NOMO-1 treated with dmso at 0.1 percent for 144 hours (cell line): ENCODE data around the gene USP17L11.
"Not testable (repeated sequence)": the region's sequence is repeated elsewhere in the genome, so short reads cannot be mapped to it uniquely, and the experiment has no call there.

ENCODE experiments used
- DNase-seq: peaks from one replicate; lab custom pipeline; 2025; ENCODE audit not compliant: unreplicated experiment; lab: John Stamatoyannopoulos, UW

Gene USP17L11, protein sequence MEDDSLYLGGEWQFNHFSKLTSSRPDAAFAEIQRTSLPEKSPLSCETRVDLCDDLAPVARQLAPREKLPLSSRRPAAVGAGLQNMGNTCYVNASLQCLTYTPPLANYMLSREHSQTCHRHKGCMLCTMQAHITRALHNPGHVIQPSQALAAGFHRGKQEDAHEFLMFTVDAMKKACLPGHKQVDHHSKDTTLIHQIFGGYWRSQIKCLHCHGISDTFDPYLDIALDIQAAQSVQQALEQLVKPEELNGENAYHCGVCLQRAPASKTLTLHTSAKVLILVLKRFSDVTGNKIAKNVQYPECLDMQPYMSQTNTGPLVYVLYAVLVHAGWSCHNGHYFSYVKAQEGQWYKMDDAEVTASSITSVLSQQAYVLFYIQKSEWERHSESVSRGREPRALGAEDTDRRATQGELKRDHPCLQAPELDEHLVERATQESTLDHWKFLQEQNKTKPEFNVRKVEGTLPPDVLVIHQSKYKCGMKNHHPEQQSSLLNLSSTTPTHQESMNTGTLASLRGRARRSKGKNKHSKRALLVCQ

GRCh38 chr4:9215105-9215504, at the start of gene USP17L11:
TSS of gene USP17L11 (plus strand) at chr4:9215405. CDS start at chr4:9215405, 0 bp downstream.
- not testable (repeated sequence) for DNase-seq

- not testable (repeated sequence) for DNase-seq
Observed at GRCh38 chr4:9165990-9166389, 49.2 kb upstream of the USP17L11 start.

- not testable (repeated sequence) for DNase-seq
Observed at GRCh38 chr4:9169791-9170459, 45.3 kb upstream of the USP17L11 start, which contains the start of gene FAM90A26. TSS of gene FAM90A26 (plus strand) at chr4:9170409. CDS start at chr4:9173173, 2,764 bp downstream.

- not testable (repeated sequence) for DNase-seq
Observed at GRCh38 chr4:9210357-9210756, 4.8 kb upstream of the USP17L11 start, which contains the start of gene USP17L10. TSS of gene USP17L10 (plus strand) at chr4:9210657. CDS start at chr4:9210657, 0 bp downstream.

DNA sequence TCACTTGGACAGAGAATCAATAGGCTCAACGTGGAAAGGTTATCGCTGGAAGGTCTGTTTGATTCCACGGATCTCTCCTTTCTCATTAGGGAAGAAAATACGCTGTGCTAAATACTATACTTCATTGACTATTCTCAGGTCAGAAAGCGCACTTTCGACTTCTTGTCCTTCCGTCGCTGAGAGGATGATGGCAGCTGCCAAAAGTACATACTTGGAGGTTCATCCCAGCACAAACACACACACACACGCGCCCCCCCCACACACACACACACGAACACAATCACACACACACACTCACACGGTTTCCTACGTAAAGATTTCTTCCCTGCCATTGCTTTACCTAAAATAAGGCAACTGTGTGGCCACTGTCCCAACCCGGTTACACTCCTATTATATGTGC, 504 bp upstream of the USP17L11 start:
- DNase-seq: not testable (repeated sequence)

- not testable (repeated sequence) for DNase-seq
Observed at GRCh38 chr4:9219852-9220251, 4.6 kb downstream of the USP17L11 start, which contains the start of gene USP17L12. TSS of gene USP17L12 (plus strand) at chr4:9220152. CDS start at chr4:9220152, 0 bp downstream.

DNA sequence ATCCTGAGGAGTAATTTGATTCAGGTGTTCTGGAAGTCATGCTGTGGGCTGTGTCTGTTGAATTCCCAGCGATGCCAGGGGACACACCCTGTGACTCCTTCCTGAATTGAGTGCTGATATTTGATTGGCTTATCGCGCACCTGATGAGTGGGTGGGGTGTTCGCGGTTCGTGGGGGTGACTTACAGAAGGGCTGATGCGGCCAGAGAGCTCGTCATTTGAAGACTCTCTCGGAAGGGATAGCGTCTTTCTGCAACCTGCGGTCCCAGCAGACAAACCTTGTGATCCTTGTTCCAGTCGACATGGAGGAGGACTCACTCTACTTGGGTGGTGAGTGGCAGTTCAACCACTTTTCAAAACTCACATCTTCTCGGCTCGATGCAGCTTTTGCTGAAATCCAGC, 9.4 kb downstream of the USP17L11 start, which contains the start of gene USP17L13:
USP17L13 (plus strand) TSS at position 301 of the 400 bp plus-strand sequence; CDS start at position 301, 0 bp downstream.
- DNase-seq: not testable (repeated sequence)

DNA sequence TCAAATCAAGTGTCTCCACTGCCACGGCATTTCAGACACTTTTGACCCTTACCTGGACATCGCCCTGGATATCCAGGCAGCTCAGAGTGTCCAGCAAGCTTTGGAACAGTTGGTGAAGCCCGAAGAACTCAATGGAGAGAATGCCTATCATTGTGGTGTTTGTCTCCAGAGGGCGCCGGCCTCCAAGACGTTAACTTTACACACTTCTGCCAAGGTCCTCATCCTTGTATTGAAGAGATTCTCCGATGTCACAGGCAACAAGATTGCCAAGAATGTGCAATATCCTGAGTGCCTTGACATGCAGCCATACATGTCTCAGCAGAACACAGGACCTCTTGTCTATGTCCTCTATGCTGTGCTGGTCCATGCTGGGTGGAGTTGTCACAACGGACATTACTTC, 15.0 kb downstream of the USP17L11 start:
- DNase-seq: not testable (repeated sequence)

DNA sequence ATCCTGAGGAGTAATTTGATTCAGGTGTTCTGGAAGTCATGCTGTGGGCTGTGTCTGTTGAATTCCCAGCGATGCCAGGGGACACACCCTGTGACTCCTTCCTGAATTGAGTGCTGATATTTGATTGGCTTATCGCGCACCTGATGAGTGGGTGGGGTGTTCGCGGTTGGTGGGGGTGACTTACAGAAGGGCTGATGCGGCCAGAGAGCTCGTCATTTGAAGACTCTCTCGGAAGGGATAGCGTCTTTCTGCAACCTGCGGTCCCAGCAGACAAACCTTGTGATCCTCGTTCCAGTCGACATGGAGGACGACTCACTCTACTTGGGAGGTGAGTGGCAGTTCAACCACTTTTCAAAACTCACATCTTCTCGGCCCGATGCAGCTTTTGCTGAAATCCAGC, 18.9 kb downstream of the USP17L11 start, which contains the start of gene USP17L15:
USP17L15 (plus strand) TSS at position 301 of the 400 bp plus-strand sequence; CDS start at position 301, 0 bp downstream.
- not testable (repeated sequence) for DNase-seq

DNA sequence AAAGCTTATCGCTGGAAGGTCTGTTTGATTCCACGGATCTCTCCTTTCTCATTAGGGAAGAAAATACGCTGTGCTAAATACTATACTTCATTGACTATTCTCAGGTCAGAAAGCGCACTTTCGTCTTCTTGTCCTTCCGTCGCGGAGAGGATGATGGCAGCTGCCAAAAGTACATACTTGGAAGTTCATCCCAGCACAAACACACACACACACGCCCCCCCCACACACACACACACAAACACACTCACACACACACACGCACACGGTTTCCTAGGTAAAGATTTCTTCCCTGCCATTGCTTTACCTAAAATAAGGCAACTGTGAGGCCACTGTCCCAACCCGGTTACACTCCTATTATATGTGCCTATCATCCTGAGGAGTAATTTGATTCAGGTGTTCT, 23.3 kb downstream of the USP17L11 start:
- not testable (repeated sequence) for DNase-seq

- DNase-seq: not testable (repeated sequence)
Observed at GRCh38 chr4:9243579-9243978, 28.4 kb downstream of the USP17L11 start, which contains the start of gene USP17L17. TSS of gene USP17L17 (plus strand) at chr4:9243879. CDS start at chr4:9243879, 0 bp downstream.

DNA sequence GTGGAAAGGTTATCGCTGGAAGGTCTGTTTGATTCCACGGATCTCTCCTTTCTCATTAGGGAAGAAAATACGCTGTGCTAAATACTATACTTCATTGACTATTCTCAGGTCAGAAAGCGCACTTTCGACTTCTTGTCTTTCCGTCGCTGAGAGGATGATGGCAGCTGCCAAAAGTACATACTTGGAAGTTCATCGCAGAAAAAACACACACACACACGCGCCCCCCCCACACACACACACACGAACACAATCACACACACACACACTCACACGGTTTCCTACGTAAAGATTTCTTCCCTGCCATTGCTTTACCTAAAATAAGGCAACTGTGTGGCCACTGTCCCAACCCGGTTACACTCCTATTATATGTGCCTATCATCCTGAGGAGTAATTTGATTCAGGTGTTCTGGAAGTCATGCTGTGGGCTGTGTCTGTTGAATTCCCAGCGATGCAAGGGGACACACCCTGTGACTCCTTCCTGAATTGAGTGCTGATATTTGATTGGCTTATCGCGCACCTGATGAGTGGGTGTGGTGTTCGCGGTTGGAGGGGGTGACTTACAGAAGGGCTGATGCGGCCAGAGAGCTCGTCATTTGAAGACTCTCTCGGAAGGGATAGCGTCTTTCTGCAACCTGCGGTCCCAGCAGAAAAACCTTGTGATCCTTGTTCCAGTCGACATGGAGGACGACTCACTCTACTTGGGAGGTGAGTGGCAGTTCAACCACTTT, 32.9 kb downstream of the USP17L11 start, which contains the start of gene USP17L18:
USP17L18 (plus strand) TSS at position 678 of the 728 bp plus-strand sequence; CDS start at position 678, 0 bp downstream.
- DNase-seq: not testable (repeated sequence)

DNA sequence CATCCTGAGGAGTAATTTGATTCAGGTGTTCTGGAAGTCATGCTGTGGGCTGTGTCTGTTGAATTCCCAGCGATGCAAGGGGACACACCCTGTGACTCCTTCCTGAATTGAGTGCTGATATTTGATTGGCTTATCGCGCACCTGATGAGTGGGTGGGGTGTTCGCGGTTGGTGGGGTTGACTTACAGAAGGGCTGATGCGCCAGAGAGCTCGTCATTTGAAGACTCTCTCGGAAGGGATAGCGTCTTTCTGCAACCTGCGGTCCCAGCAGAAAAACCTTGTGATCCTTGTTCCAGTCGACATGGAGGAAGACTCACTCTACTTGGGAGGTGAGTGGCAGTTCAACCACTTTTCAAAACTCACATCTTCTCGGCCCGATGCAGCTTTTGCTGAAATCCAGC, 37.9 kb downstream of the USP17L11 start, which contains the start of gene USP17L19:
USP17L19 (plus strand) TSS at position 301 of the 400 bp plus-strand sequence; CDS start at position 301, 0 bp downstream.
- DNase-seq: not testable (repeated sequence)

DNA sequence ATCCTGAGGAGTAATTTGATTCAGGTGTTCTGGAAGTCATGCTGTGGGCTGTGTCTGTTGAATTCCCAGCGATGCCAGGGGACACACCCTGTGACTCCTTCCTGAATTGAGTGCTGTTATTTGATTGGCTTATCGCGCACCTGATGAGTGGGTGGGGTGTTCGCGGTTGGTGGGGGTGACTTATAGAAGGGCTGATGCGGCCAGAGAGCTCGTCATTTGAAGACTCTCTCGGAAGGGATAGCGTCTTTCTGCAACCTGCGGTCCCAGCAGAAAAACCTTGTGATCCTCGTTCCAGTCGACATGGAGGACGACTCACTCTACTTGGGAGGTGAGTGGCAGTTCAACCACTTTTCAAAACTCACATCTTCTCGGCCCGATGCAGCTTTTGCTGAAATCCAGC, 42.6 kb downstream of the USP17L11 start, which contains the start of gene USP17L20:
USP17L20 (plus strand) TSS at position 301 of the 400 bp plus-strand sequence; CDS start at position 301, 0 bp downstream.
- not testable (repeated sequence) for DNase-seq

GRCh38 chr4:9262572-9262971, 47.4 kb downstream of the USP17L11 start, which contains the start of gene USP17L21:
TSS of gene USP17L21 (plus strand) at chr4:9262872. CDS start at chr4:9262872, 0 bp downstream.
- not testable (repeated sequence) for DNase-seq
